ENCODE results near the gene MAMDC2. TPM values are rescaled to one million over a fixed set of nuclear protein-coding genes. Genes with fewer than 3 reads are reported as not detected.

Gene MAMDC2
- total and polyA plus RNA-seq, 2 donors (not counting 1 experiment from before 2014, with no cell fraction given) = not detected

DNA sequence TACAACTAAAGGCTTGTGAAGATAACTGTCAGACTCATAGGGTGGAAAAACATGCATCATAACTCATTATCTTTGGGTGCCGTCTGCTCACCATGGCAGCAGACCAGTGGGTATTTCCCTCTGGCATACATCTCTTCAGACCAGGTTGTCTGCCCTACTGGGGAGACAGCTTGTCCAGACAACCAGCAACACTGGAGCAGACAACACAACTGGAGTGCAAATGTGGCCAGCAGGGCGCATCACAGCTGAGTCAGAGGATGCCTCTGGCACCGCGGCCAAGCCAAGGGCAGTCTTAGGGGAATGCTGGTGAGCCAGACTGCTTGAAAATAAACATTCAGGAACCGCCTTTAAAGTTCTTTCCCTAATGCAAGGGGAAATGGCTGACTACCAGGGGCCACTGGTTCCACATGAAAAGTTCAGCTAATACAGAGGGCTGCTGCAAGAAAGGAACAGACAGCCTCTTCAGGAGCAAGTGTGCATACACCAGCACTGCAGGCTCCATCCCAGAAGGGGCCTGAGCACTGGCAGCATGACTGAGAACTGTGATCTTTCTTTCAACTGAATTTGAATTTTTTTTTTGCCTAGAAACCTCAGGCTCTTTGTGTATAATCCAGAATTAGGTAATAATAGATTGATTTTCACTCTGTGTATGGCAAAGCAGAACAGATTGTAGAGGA, 77.3 kb downstream of the MAMDC2 start:
- no peak overlapping the region for H2AFZ ChIP-seq (ENCODE audit: insufficient read depth, low read depth, low read length, poor library complexity, severe bottlenecking)
- H3K4me1 ChIP-seq (ENCODE audit: control insufficient read depth in 2 of 2, insufficient read depth in 2 of 2, low read length in 2 of 2) = no peaks in the 10 kb centered on the region
- H3K4me1 Mint-ChIP-seq = no peaks in the 10 kb centered on the region
- H3K4me3 Mint-ChIP-seq = no peak overlapping the region
- no peak overlapping the region for H3K4me3 ChIP-seq (ENCODE audit: control extremely low read depth in 1 of 5, extremely low read depth in 1 of 5, insufficient read depth in 1 of 5, low read depth in 2 of 5, low read length in 4 of 5)
- no peak overlapping the region for H3K27ac ChIP-seq (ENCODE audit: low read length in 2 of 2)
- WGBS (ENCODE audit: insufficient coverage) = 89% methylated on average over 5 of the region's 5 CpGs
- H3K9me3 Mint-ChIP-seq (ENCODE audit: insufficient read depth) = no peaks in the 10 kb centered on the region
- H3K36me3 ChIP-seq (replicated peaks in 1 of 2; ENCODE audit: control extremely low read depth in 1 of 2, control insufficient read depth in 1 of 2, extremely low read depth in 1 of 2, insufficient read depth in 2 of 2, low read length in 1 of 2) = no peaks in the 10 kb centered on the region
- ChIA-PET CTCF (interaction anchor here (3.9 kb wide), 1 partner anchor 9 kb away, joined by 32 read pairs; no protein-coding TSS in a partner anchor), POLR2A (no interaction called here)
- H3K27me3 ChIP-seq (replicated peaks in 1 of 4; ENCODE audit: control extremely low read depth in 1 of 4, control insufficient read depth in 3 of 4, insufficient read depth in 4 of 4, low read length in 3 of 4) = peaks cover 0 to 2% (median 0%) of the 10 kb centered on the region in 4 experiments
- no peak for TF ChIP-seq CTCF (IDR thresholded peaks at IDR 0.05)
- no peak for TF ChIP-seq EZH2 (IDR thresholded peaks at IDR 0.05; ENCODE audit: borderline replicate concordance, insufficient read depth, low read depth, low read length, poor library complexity, severe bottlenecking)
- no peaks in the 10 kb centered on the region for H3K9me3 ChIP-seq (ENCODE audit: control extremely low read depth in 1 of 3, control insufficient read depth in 2 of 3, insufficient read depth in 1 of 3, low read length in 2 of 3)
- H3K79me2 ChIP-seq (ENCODE audit: control insufficient read depth, insufficient read depth, low read length) = no peaks in the 10 kb centered on the region
- DNase-seq (no peak), ATAC-seq (ENCODE audit: low read depth) (no peak)
- no peak overlapping the region for H3K27ac Mint-ChIP-seq
- no peak overlapping the region for H3K9ac ChIP-seq (ENCODE audit: low read length)
- no peak overlapping the region for H3K4me2 ChIP-seq (replicated peaks; ENCODE audit: low read depth, low read length, poor library complexity, severe bottlenecking)
- peaks cover 4% of the 10 kb centered on the region for H3K27me3 Mint-ChIP-seq
- H4K20me1 ChIP-seq (ENCODE audit: control insufficient read depth, insufficient read depth, low read length, poor library complexity, severe bottlenecking) = no peaks in the 10 kb centered on the region
- intact Hi-C loops (cut with micrococcal nuclease) = no loop called here

GRCh38 chr9:70121818-70122436, 78.3 kb downstream of the MAMDC2 start:
- no peak for TF ChIP-seq CTCF (IDR thresholded peaks at IDR 0.05)
- no peak for TF ChIP-seq EZH2 (IDR thresholded peaks at IDR 0.05; ENCODE audit: borderline replicate concordance, insufficient read depth, low read depth, low read length, poor library complexity, severe bottlenecking)
- Histone ChIP-seq H3K9ac (ENCODE audit: low read length) (no peak overlapping the region), H4K20me1 (ENCODE audit: control insufficient read depth, insufficient read depth, low read length, poor library complexity, severe bottlenecking) (no peaks in the 10 kb centered on the region), H3K27ac (ENCODE audit: low read length in 2 of 2) (no peak overlapping the region), H3K9me3 (ENCODE audit: control extremely low read depth in 1 of 3, control insufficient read depth in 2 of 3, insufficient read depth in 1 of 3, low read length in 2 of 3) (no peaks in the 10 kb centered on the region), H3K79me2 (ENCODE audit: control insufficient read depth, insufficient read depth, low read length) (no peaks in the 10 kb centered on the region), H3K4me1 (ENCODE audit: control insufficient read depth in 2 of 2, insufficient read depth in 2 of 2, low read length in 2 of 2) (no peaks in the 10 kb centered on the region), H3K4me3 (ENCODE audit: control extremely low read depth in 1 of 5, extremely low read depth in 1 of 5, insufficient read depth in 1 of 5, low read depth in 2 of 5, low read length in 4 of 5) (no peak overlapping the region), H3K4me2 (replicated peaks; ENCODE audit: low read depth, low read length, poor library complexity, severe bottlenecking) (no peak overlapping the region), H3K27me3 (replicated peaks in 1 of 4; ENCODE audit: control extremely low read depth in 1 of 4, control insufficient read depth in 3 of 4, insufficient read depth in 4 of 4, low read length in 3 of 4) (peaks cover 0 to 2% (median 0%) of the 10 kb centered on the region in 4 experiments), H3K36me3 (replicated peaks in 1 of 2; ENCODE audit: control extremely low read depth in 1 of 2, control insufficient read depth in 1 of 2, extremely low read depth in 1 of 2, insufficient read depth in 2 of 2, low read length in 1 of 2) (no peaks in the 10 kb centered on the region), H2AFZ (ENCODE audit: insufficient read depth, low read depth, low read length, poor library complexity, severe bottlenecking) (no peak overlapping the region)
- Mint-ChIP-seq H3K27ac (no peak overlapping the region), H3K27me3 (peaks cover 4% of the 10 kb centered on the region), H3K4me3 (no peak overlapping the region), H3K4me1 (no peaks in the 10 kb centered on the region), H3K9me3 (ENCODE audit: insufficient read depth) (no peaks in the 10 kb centered on the region)
- ChIA-PET CTCF (interaction anchor here (3.9 kb wide), 1 partner anchor 10 kb away, joined by 32 read pairs; no protein-coding TSS in a partner anchor), POLR2A (no interaction called here)
- DNase-seq = no peak
- 0% methylated on average over 1 of the region's 2 CpGs for WGBS (ENCODE audit: insufficient coverage)
- ATAC-seq (ENCODE audit: low read depth) = no peak
- intact Hi-C loops (cut with micrococcal nuclease) = no loop called here

Measured in B cell (primary cell).